Stimulated activated CD8-positive, alpha-beta memory T cell treated with anti-CD3 and anti-CD28 coated beads, Interleukin-2, amount 100 ng/mL, for 1 hour (primary cell): ENCODE measurements around the gene PIGM.

ENCODE experiments used
- DNase-seq, 2 donors: peaks; one replicate each; pipeline ENCODE4 v3.0.0-alpha.2; 2020; ENCODE audit warnings: low read depth in 2 of 2

Gene PIGM

DNA sequence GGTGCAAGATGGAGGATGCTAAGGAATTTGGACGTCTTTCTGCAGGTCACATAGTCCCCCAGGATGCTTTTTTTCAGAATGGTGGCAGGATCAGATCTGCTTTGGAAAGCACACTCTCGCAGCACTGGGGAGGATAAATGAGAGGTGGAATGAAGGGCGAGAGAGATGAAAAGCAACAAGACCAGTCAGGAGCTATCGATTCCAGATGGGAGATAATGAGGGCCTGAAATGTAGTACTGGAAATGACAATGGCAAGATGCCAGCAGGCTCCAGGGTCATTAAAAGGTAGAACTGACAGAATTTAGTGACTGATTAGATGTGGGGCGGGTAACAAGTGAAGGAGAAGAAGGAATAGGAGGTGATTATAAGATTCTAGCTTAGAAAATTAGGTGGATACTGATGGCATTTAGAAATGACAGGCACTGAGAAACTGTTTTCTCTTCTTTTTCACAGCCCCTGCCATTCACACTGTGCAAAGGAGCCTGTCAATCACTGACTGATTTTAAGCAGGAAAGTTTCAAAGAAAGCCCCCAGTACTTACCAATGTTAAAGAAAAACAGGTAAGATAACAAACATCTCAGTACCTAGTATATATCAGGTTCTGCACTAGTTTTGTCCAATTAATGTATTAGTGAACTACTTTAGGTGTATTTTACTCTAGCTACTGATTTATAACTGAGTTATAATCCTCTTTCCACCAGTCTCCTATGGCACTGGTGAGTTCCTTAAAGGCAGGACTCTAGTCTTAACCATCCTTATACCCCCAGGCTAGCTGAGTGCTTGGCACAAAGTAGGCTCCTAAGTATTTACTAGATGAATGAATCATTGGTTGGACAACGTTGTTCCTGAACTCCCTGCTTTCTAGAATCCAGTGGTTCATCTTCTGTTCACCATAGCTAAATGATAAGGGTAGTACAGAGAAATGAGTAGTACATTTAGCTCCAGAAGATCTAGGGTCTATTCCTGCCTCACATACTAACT is 9.2 kb downstream of the PIGM start:
- DNase-seq, result no peak

DNA sequence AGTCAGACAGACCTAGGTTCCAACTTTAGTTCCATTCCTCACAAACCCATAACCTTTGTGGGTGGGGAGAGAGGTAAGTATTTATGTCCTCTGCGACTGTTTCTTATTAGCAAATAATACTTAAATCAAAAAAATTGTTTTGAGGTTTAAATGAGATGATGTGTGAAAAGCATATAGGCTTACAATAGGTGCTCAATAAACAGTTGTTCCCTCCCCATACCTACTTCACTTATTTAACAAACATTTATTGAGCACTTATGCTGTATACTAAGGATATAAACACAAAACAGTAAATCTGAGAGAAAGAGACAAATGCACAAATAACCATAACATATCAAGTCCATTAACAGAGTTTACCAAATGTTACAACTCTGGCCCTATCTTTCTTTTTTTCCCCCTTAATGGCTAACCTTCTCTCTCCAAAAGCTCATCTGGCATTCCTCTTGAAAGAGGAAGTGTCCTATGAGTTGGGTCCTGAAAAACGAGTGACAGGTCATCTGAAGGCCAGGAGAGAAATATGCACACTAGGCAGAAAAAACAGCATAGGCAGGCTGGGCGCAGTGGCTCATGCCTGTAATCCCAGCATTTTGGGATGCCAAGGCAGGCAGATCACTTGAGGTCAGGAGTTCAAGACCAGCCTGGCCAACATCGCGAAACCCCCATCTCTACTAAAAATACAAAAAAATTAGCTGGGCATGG is 10.3 kb downstream of the PIGM start:
- DNase-seq, result no peak

DNA sequence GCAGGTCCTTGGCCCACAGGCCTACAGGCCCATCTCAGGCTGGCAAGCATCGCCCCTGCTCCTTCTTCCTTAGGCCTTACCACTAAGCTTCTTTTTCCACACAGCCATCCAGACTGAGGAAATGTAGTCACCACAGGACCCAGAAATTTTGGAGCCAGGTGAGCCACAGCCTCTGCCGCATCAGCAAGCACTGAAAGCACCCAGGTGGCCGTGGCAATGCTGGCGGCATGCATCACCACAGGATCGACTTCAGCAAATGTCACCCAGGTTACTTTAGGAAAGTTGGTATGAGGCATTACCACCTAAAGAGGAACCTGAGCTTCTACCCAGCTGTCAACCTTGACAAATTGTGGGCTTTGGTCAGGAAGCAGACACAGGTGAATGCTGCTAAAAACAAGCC is 11.6 kb downstream of the PIGM start:
- DNase-seq, result no peak

DNA sequence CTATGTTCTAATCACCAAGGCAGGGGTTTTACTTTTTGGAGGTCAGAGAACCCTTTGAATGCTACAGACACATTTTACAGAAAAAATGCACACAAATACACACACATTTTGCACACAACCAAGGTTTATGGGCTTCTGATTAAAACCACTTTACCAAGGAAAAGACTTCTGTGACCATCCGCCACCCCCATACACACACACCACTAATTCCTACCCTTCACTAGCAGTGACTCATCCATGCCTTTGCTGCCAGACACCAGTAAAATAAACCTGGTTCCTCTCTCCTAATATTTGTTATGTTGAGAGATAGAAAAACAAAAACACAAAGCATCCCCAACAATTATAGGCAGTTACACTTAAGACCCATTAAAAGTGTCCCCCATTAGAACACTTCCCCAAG is 12.9 kb downstream of the PIGM start:
- DNase-seq, result no peak

DNA sequence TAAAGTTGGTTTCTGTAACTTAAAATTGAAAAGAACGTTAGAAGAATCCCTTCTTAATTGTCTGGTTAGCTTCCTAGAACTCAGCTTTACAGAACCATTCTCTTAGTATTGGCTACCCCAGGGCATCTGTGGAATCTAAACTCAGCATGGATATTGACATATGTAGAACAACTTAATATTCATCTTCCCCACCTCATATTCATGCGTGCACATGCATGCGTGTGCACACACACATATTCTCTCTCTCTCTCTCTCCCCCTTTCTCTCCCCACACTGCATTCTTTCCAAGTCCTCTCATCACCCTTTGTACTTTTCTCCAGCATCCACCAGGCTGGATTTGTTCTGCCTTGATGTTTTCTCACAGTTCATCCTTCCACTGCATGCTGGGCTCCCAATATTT is 13.4 kb downstream of the PIGM start:
- DNase-seq, result no peak

DNA sequence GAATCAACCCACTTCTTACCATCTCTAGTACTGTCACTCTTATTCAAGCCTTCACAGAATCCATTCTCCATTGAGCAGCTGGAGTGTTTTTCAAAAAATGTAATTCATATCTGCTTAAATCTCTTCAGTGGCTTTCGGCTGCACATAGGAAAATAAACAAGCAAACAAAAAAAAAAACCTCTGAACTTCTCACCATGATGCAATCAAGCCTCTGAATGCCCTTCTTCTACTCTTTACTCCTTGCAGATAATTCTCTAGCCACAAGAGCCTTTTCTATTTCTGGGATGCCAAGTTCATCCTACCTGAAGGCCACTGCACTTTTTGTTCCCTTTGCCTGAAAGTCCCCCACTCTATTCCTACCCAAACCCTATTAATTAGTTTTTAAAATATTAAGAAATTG is 14.2 kb downstream of the PIGM start:
- no peak for DNase-seq

DNA sequence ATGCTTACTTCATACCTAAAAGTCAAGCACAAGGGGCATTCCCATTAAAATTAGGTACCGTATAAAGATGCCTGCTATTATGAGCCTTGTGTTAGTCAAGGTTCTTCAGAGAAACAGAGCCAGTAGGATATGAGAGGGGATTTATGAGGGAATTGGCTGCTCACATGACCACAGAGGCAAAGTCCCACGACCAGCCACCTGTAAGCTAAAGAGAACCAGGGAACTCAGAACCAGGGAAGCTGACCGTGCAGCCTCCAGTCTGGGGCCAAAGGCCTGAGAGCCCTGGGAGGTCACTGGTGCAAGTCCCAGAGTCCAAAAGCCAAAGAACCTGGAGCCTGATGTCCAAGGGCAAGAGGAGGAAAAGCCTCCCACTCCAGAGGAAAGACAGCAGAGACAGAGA is 20.0 kb downstream of the PIGM start:
- DNase-seq, result no peak

DNA sequence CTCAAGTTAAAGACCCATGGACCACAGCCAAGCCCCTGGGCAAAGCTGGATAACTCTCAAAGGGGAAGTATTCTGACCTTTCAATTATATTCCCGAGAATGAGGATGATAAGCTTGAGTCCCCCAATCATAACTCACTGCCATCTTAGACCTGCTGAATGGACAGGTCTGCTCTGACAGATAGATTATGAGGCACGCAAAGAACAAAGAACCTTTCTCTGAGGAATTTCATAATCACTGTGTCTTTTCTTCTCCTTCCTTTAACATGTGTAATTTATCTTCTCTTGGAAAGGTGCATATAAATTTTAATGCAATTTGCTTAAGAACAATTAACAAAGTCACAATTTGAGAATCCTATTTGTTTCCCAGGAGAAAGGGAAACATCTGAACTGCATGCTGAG is 22.0 kb downstream of the PIGM start:
- no peak for DNase-seq

DNA sequence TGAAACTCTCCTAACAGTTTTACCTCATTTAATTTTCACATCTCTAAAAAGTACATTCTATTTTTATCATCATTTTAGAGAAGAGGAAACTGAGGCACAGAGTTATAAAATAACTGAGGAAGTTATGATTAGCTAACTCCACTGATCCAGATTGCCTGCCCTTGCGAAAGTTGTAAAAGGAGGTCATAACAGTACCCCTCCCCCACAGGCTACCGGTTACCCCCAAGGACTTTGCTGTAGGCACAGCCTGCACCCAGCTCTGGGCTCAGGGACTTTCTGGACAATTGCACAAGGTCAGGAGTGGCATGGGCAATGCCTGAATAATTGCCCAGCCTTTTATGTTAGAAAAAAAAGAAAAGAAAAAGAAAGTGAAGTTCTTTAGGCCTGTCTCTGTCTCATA is 22.7 kb downstream of the PIGM start:
- DNase-seq, result no peak

DNA sequence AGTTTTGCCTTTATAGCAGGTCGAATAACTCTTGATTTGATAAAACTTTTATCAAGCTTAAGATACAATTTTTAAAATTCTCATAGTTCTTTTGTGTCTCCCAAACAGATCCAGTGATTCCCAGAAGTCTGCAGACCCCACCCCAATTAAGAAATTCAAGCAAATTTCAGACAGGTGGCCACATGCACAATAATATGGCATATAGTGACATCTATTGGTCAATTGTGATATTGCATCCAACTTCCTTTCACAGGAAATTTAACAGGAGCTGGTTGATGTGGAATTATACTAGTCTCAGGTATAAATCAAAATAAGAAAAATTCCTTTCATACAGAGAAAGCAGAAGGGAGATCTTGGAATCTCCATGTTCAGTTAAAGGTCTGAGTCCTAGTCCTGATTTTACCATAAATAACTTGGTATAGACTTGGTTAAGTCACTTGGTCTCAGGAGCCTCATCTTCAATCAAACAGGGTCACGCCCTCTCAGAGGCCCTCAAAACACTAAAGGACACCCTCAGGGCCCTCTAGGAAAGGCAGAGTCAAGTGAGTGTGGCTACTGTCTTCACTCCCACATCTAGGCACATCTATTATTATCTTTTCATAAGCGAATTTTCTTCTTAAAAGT is 24.1 kb downstream of the PIGM start:
- DNase-seq, result no peak

DNA sequence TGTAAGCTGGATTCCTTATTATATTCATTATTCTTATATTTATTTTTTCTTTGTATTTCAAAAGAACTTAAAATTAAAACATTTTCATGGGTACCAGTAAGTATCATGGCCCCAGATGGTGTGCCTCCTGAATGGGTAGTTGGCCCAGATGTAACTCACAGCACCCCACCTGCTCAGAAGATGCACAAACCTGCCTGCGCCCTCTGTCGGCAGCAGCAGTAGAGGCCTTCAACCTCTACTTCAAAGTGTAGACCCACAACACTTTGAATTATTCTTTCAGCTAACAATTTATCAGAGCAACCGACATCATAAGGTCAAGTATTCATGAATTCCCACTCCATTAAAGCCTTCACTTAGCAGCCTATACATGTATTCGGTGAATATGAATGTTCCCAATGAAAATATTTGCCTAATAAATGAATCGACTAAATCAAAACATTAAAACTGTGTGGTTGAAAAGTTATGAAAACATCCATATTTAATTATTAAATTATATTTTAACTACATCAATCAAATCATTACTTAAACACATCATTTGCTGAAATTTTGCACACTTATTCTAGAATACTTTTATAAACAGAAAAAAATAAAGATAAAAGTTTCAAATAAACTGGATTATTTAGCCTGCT is 25.4 kb downstream of the PIGM start:
- peak; percentile 37 to 53 for DNase-seq

DNA sequence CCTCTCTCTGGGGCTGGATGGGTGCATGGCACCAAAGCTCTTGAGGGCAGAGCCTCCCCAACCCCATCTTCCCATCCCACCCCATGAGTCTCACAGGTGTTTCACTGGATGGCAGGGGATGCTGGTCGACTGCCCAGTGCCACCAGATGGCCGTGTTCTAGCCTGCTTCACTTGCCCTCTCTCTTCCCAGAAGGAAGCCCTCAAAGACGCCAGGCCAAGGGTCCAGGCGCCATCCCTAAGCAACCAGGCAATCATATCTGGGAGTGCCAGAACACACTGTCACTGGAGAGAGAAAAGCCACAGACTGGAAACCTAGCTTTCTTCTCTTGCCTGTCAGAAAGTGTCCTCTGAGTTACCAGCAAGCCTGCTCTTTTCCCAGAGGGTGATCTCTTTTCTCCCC is 26.7 kb downstream of the PIGM start:
- DNase-seq, result no peak

DNA sequence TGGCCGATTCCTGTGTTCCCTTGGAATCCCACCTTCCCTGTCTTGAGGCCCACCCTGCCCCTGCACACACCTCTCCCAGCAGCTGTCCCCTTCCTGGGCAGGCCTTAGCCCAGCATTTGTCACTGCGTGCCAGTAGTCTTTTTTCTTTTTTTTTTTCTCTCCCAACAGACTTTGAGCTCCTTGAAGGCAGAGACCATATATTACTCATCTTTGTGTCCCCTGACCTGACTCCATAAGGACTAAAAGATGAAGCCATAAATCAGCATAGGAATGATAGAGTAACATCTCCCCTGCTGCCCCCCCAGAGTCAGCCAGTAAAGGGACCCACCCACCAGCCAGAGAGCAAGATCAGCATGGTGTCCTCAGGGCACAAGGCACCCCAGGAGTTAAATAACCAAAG is 27.4 kb downstream of the PIGM start:
- no peak for DNase-seq

DNA sequence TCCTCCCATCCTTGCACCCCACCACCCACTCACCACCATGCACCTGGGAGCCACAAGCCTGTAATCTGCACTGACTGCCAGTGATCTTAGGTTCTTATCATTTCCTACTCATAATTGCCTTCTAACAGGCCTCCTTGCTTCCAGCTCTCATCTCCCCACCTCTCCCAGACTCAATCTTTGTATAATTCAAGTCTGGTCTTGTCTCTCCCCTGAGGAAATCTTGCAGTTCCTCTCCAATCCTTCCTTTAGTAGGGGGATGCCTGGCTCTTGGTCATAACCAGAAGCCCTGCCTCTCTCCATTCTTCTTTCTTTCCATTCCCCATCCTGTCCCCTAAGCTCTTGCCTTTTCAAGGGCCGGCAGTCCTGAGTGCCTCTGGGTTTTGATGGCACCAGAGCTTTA is 27.8 kb downstream of the PIGM start:
- DNase-seq, result no peak

DNA sequence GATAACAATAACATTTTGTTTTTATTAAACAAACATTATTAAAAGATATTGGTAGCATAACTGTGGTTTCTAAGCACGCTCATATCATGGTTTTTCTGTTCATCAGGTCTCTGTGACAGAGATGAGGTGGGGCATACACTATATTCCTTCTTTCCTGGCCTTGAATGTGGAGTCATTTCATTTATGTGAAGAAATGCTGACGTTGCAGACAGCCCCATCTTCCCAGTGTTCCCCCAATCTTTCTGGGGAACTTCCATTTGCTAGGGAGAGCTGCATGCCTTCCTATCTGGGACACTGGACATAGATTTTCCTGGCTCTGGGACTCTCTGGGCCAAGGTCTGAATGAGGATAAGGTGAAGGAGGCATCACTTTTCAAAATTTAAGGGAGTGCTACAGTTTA is 30.4 kb downstream of the PIGM start:
- no peak for DNase-seq

DNA sequence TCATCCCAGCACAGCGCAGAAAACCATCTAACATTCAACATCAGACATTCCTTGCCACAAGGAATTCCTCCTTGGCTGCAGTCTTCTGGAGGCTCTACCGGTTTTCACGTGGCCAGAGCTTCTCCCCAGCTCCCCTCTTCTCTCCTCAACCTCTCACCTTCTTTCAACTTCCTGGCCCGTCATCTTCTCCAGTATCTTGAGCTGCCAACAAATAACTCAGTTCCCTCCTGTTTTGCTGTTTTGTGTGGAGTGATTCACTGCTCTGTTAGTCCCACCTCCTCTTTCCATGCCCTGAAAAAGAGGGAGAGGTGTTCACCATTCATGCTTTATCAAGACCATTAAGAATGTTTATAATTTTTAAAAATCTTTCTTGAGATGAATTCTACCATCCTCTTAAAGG is 32.6 kb downstream of the PIGM start:
- no peak for DNase-seq

DNA sequence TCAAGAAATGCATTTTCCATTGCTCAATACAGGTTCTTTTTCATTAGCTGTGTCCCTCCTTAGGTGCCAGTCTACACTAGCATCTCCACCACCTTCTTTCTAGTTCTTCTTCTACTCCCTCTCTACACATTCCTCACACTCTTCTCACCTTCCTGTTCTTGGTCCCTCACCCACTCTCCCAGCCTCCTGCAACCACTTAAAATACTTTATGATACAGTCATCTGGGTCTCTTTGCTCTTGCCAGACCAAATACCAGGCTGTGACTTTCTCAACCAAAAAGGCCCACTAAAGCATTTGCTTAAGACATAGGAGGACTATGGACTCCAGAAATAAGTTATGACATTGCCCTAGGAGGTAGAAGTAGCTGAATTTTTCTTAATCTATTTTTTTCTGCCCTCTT is 35.1 kb downstream of the PIGM start:
- DNase-seq, result no peak

DNA sequence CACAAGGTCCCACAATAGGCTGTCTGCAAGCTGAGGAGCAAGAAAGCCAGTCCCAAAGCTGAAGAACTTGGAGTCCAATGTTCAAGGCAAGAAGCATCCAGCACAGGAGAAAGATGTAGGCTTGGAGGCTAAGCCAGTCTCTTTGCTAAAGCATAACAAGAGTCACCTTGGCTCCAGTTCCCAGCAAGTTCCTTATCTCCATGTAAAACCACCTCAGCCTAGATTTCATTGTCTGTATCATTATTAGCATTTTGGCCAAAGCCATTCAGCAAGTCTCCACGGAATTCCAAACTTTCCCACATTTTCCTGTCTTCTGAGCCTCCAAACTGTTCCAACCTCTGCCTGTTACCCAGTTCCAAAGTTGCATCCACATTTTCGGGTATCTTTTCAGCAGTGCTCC is 36.9 kb downstream of the PIGM start:
- no peak for DNase-seq

DNA sequence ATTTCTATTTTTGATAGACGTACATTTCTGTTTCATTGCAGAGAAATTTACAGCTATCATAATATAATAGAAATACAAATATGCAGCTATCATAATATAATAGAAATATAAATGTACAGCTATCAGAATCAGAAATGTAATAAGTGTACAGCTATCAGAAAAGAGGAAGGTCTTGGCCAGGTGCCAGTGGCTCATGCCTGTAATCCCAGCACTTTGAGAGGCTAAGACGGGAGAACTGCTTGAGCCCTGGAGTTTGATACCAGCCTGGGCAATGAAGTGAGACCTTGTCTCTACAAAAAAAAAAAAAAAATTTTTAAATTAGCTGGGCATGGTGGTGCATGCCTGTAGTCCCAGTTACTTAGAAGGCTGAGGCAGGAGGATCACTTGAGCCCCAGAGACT is 37.9 kb downstream of the PIGM start:
- DNase-seq, result no peak

DNA sequence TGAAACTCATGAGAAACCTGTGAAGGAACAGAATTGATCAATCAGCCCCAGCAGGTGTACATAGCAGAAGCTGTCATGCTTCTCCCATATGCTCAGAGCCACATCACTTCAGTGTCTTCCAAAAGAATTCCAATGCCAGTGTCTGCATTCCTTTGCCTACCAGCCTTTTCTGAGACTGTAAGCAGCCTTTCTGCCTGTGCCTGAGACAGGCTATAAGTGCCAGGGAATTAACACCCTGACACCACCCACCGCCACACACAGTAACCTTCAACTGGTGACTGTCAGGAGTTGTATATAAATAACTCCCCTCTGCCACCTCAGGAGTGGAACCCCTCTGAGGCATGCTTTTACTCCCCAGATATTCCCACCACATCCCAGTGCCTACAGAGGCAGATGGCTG is 39.6 kb downstream of the PIGM start:
- DNase-seq, result no peak

DNA sequence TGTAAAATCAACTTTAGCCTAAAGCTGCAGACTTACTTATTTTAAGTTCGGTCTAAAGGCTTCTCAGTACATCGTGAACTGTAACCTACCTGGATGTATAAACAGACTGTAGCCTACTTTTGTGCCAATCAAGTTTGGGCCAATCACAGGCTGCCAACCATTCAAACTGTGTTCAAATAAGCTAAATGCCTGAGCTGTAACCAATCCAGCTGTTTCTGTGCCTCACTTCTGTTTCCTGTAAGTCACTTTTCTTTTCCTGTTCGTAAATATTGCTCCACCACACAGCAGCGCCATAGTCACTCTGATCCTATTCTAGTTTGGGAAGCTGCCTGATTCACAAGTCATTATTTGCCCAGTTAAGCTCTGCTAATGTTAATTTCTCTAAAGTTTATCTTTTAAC is 40.3 kb downstream of the PIGM start:
- DNase-seq, result no peak

DNA sequence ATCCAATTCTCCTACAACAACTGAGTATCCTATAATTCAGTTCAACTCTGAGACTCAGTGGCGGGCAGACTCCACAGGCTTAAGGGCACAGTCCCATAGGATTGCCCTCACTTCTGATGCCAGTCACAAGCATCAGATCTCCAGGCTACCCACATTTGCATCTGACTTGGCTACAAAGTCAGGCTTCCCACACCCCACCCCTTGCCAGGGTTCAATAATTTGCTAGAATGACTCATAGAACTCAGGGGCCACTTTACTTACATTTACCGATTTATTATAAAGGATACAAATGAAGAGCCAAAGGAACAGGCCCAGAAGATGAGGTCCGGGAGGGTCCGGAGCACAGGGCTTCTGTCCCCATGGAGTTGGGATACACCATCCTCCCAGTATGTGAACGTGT is 41.8 kb downstream of the PIGM start:
- DNase-seq, result no peak
